WTC11 (cell line): ENCODE results near the gene ATF4. TPM values are rescaled to one million over a fixed set of nuclear protein-coding genes. Genes with fewer than 3 reads are reported as not detected.

Experiments
- ATAC-seq: fragments of 200-7000 bp; cut with Tn5 transposase; 2 replicates; pipeline ENCODE4 v1.10.0; 2021; ENCODE audit warnings: mild to moderate bottlenecking, moderate library complexity
- CTCF ChIA-PET: fragments of 300-600 bp; sonication (Branson Sonifier 250); formaldehyde crosslinking; loops from one replicate; lab custom pipeline; 2021; ENCODE audit warnings: antibody characterized with exemption; lab: Charles Lee
- POLR2A ChIA-PET: fragments of 350-600 bp; sonication (Branson Sonifier 250); formaldehyde crosslinking; loops from one replicate; lab custom pipeline; 2021; ENCODE audit warnings: antibody characterized with exemption; lab: Charles Lee
- DNase-seq: peaks from one replicate; pipeline ENCODE4 v3.0.0; 2021; ENCODE audit warnings: low spot score
- H3K27ac Mint-ChIP-seq: 2 replicates; pipeline ENCODE4 v1.8.0; 2021; ENCODE audit warnings: mixed read lengths
- H3K27me3 Mint-ChIP-seq: 2 replicates; pipeline ENCODE4 v1.8.0; 2021; ENCODE audit warnings: low read depth, mild to moderate bottlenecking, moderate library complexity, mixed read lengths
- H3K36me3 Mint-ChIP-seq: 2 replicates; pipeline ENCODE4 v1.8.0; 2021; ENCODE audit warnings: mixed read lengths
- H3K4me1 Mint-ChIP-seq: 2 replicates; pipeline ENCODE4 v1.8.0; 2022; ENCODE audit warnings: mixed read lengths
- H3K4me3 Mint-ChIP-seq: 2 replicates; pipeline ENCODE4 v1.8.0; 2021; ENCODE audit warnings: mild to moderate bottlenecking, moderate library complexity, mixed read lengths
- H3K9me3 Mint-ChIP-seq: 2 replicates; pipeline ENCODE4 v1.8.0; 2021; ENCODE audit warnings: mixed read lengths
- FOXJ3 ChIP-seq: sonication (generic); formaldehyde crosslinking; IDR thresholded peaks from 2 replicates; pipeline ENCODE4 v1.9.0; 2021; ENCODE audit warnings: missing genetic modification reagents, mild to moderate bottlenecking, borderline replicate concordance
- GTF2I ChIP-seq: fragments of 250-450 bp; sonication (Bioruptor Pico); conservative IDR thresholded peaks from 2 replicates; pipeline ENCODE4 v1.4.0; 2021; ENCODE audit warnings: mild to moderate bottlenecking
- HMGA2 ChIP-seq: fragments of 250-450 bp; sonication (Bioruptor Pico); IDR thresholded peaks from 2 replicates; pipeline ENCODE4 v1.4.0; 2021; ENCODE audit warnings: mild to moderate bottlenecking, moderate library complexity
- IRF2 ChIP-seq: sonication (generic); formaldehyde crosslinking; IDR thresholded peaks from 2 replicates; pipeline ENCODE4 v1.8.0; 2022; ENCODE audit warnings: low read depth, missing genetic modification reagents, borderline replicate concordance
- KAT7 ChIP-seq: sonication (generic); formaldehyde crosslinking; IDR thresholded peaks from 2 replicates; pipeline ENCODE4 v1.8.1; 2023; ENCODE audit warnings: missing genetic modification reagents, mild to moderate bottlenecking, borderline replicate concordance
- MXD4 ChIP-seq: fragments of 250-450 bp; sonication (Bioruptor Pico); IDR thresholded peaks from 2 replicates; pipeline ENCODE4 v1.8.0; 2021; ENCODE audit warnings: mild to moderate bottlenecking, moderate library complexity, borderline replicate concordance
- RORB ChIP-seq: fragments of 250-450 bp; sonication (Bioruptor Pico); IDR thresholded peaks from 2 replicates; pipeline ENCODE4 v1.9.0; 2021; ENCODE audit warnings: mild to moderate bottlenecking
- SOX15 ChIP-seq: fragments of 250-450 bp; sonication (Bioruptor Pico); IDR thresholded peaks from 2 replicates; pipeline ENCODE4 v1.9.0; 2021; ENCODE audit warnings: mild to moderate bottlenecking
- SP1 ChIP-seq: sonication (generic); formaldehyde crosslinking; conservative IDR thresholded peaks from 2 replicates; pipeline ENCODE4 v1.8.1; 2022; ENCODE audit warnings: missing genetic modification reagents
- STAT6 ChIP-seq: sonication (generic); formaldehyde crosslinking; conservative IDR thresholded peaks from 2 replicates; pipeline ENCODE4 v1.8.1; 2023; ENCODE audit warnings: mild to moderate bottlenecking, low read depth, missing genetic modification reagents, moderate library complexity
- ZMAT4 ChIP-seq: fragments of 250-450 bp; sonication (Bioruptor Pico); IDR thresholded peaks from 2 replicates; pipeline ENCODE4 v1.9.0; 2021; ENCODE audit warnings: mild to moderate bottlenecking
- ZNF219 ChIP-seq: sonication (generic); formaldehyde crosslinking; IDR thresholded peaks from 2 replicates; pipeline ENCODE4 v1.8.0; 2023; ENCODE audit warnings: missing genetic modification reagents, mild to moderate bottlenecking, borderline replicate concordance
- ZNF281 ChIP-seq: sonication (generic); formaldehyde crosslinking; IDR thresholded peaks from 2 replicates; pipeline ENCODE4 v1.8.0; 2023; ENCODE audit warnings: mild to moderate bottlenecking, missing genetic modification reagents
- ZNF416 ChIP-seq: fragments of 250-450 bp; sonication (Bioruptor Pico); IDR thresholded peaks from 2 replicates; pipeline ENCODE4 v1.9.0; 2021; ENCODE audit warnings: mild to moderate bottlenecking, inconsistent platforms
- ZNF671 ChIP-seq: fragments of 250-450 bp; sonication (Bioruptor Pico); IDR thresholded peaks from 2 replicates; pipeline ENCODE4 v1.8.0; 2021; ENCODE audit warnings: mild to moderate bottlenecking
- total RNA-seq: library from RNA; stranded (reverse); gene quantifications from 3 replicates; pipeline ENCODE4 v1.2.3, GENCODE V29; 2021
- TF ChIP-seq, protein P1 (sequence below): sonication (generic); formaldehyde crosslinking; IDR thresholded peaks from 2 replicates; pipeline ENCODE4 v1.8.1; 2023; ENCODE audit warnings: mild to moderate bottlenecking, missing genetic modification reagents
- TF ChIP-seq, protein P2 (sequence below): fragments of 200-600 bp; IDR thresholded peaks from 2 replicates; pipeline ENCODE4 v1.8.0; 2022; ENCODE audit warnings: antibody characterized with exemption
- TF ChIP-seq, protein P3 (sequence below): sonication (generic); formaldehyde crosslinking; IDR thresholded peaks from 2 replicates; pipeline ENCODE4 v1.8.1; 2022; ENCODE audit warnings: low read depth, missing genetic modification reagents, borderline replicate concordance
- TF ChIP-seq, protein P4 (sequence below): fragments of 250-450 bp; sonication (Bioruptor Pico); IDR thresholded peaks from 2 replicates; pipeline ENCODE4 v1.9.0; 2021; ENCODE audit warnings: mild to moderate bottlenecking, borderline replicate concordance

The ATF4 gene
- total RNA-seq, 1 experiment from 2014 or later, result 460 TPM

DNA sequence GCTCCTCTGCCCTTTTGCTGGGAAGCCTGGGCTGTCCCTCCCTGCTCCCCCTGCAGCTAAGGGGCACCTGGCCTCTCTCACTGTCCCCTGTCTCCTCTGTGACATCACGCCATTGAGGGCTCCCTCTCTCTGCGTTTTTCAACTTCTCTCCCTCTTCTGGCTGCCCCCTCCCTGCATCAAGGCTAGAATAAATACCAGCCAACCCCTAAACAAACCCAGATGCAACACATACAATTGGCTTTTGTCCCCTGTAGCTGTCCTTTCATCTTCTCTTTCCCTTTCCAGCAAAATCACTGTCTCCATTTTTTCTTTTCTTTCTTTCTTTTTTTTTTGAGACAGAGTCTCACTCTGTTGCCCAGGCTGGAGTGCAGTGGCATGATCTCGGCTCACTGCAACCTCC lies 21.6 kb upstream of the ATF4 start (continued):
- TF ChIP-seq, protein P1, sequence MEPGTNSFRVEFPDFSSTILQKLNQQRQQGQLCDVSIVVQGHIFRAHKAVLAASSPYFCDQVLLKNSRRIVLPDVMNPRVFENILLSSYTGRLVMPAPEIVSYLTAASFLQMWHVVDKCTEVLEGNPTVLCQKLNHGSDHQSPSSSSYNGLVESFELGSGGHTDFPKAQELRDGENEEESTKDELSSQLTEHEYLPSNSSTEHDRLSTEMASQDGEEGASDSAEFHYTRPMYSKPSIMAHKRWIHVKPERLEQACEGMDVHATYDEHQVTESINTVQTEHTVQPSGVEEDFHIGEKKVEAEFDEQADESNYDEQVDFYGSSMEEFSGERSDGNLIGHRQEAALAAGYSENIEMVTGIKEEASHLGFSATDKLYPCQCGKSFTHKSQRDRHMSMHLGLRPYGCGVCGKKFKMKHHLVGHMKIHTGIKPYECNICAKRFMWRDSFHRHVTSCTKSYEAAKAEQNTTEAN (CRISPR knock-in tag), result no peak
- TF ChIP-seq IRF2 (no peak), ZNF281 (no peak), SOX15 (no peak), ZMAT4 (CRISPR knock-in tag) (no peak), ZNF219 (no peak), GTF2I (CRISPR knock-in tag) (no peak), SP1 (CRISPR knock-in tag) (no peak), FOXJ3 (CRISPR knock-in tag) (no peak)
- TF ChIP-seq, protein P2, sequence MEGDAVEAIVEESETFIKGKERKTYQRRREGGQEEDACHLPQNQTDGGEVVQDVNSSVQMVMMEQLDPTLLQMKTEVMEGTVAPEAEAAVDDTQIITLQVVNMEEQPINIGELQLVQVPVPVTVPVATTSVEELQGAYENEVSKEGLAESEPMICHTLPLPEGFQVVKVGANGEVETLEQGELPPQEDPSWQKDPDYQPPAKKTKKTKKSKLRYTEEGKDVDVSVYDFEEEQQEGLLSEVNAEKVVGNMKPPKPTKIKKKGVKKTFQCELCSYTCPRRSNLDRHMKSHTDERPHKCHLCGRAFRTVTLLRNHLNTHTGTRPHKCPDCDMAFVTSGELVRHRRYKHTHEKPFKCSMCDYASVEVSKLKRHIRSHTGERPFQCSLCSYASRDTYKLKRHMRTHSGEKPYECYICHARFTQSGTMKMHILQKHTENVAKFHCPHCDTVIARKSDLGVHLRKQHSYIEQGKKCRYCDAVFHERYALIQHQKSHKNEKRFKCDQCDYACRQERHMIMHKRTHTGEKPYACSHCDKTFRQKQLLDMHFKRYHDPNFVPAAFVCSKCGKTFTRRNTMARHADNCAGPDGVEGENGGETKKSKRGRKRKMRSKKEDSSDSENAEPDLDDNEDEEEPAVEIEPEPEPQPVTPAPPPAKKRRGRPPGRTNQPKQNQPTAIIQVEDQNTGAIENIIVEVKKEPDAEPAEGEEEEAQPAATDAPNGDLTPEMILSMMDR, result no peak
- TF ChIP-seq, all 79 proteins: peak for 0

- H3K27ac Mint-ChIP-seq, result no peak overlapping the region
- H3K27me3 Mint-ChIP-seq, result peaks cover 78% of the 10 kb centered on the region
- H3K4me1 Mint-ChIP-seq, result peaks cover 13% of the 10 kb centered on the region
- no peak for DNase-seq
- no peaks in the 10 kb centered on the region for H3K9me3 Mint-ChIP-seq
- peaks cover 13% of the 10 kb centered on the region for H3K36me3 Mint-ChIP-seq
- ChIA-PET POLR2A (interaction anchor here (0.6 kb wide), 1 partner anchor 24 kb away, joined by 4 read pairs; no protein-coding TSS in a partner anchor), CTCF (interaction anchor here (1.7 to 2.5 kb wide), 2 partner anchors 101 to 189 kb away, joined by 3 to 10 read pairs; partner anchors contain the start of gene TAB1)
- ATAC-seq, result no peak
- no peak overlapping the region for H3K4me3 Mint-ChIP-seq
- TF ChIP-seq, protein P3, sequence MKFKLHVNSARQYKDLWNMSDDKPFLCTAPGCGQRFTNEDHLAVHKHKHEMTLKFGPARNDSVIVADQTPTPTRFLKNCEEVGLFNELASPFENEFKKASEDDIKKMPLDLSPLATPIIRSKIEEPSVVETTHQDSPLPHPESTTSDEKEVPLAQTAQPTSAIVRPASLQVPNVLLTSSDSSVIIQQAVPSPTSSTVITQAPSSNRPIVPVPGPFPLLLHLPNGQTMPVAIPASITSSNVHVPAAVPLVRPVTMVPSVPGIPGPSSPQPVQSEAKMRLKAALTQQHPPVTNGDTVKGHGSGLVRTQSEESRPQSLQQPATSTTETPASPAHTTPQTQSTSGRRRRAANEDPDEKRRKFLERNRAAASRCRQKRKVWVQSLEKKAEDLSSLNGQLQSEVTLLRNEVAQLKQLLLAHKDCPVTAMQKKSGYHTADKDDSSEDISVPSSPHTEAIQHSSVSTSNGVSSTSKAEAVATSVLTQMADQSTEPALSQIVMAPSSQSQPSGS (CRISPR knock-in tag), result no peak
- no peak for TF ChIP-seq ZNF281
- no peak for TF ChIP-seq STAT6 (CRISPR knock-in tag)
- no peak for TF ChIP-seq HMGA2
- TF ChIP-seq KAT7 (CRISPR knock-in tag), result no peak
- TF ChIP-seq IRF2, result no peak
- TF ChIP-seq, protein P4, sequence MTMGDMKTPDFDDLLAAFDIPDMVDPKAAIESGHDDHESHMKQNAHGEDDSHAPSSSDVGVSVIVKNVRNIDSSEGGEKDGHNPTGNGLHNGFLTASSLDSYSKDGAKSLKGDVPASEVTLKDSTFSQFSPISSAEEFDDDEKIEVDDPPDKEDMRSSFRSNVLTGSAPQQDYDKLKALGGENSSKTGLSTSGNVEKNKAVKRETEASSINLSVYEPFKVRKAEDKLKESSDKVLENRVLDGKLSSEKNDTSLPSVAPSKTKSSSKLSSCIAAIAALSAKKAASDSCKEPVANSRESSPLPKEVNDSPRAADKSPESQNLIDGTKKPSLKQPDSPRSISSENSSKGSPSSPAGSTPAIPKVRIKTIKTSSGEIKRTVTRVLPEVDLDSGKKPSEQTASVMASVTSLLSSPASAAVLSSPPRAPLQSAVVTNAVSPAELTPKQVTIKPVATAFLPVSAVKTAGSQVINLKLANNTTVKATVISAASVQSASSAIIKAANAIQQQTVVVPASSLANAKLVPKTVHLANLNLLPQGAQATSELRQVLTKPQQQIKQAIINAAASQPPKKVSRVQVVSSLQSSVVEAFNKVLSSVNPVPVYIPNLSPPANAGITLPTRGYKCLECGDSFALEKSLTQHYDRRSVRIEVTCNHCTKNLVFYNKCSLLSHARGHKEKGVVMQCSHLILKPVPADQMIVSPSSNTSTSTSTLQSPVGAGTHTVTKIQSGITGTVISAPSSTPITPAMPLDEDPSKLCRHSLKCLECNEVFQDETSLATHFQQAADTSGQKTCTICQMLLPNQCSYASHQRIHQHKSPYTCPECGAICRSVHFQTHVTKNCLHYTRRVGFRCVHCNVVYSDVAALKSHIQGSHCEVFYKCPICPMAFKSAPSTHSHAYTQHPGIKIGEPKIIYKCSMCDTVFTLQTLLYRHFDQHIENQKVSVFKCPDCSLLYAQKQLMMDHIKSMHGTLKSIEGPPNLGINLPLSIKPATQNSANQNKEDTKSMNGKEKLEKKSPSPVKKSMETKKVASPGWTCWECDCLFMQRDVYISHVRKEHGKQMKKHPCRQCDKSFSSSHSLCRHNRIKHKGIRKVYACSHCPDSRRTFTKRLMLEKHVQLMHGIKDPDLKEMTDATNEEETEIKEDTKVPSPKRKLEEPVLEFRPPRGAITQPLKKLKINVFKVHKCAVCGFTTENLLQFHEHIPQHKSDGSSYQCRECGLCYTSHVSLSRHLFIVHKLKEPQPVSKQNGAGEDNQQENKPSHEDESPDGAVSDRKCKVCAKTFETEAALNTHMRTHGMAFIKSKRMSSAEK (CRISPR knock-in tag), result no peak
- no peak for TF ChIP-seq ZNF416 (CRISPR knock-in tag)
- TF ChIP-seq ZNF671, result no peak
- TF ChIP-seq MXD4 (CRISPR knock-in tag), result no peak
- no peak for TF ChIP-seq RORB (CRISPR knock-in tag)
Observed at GRCh38 chr22:39500101-39500500, 20.3 kb upstream of the ATF4 start.
